Calu3 (cell line): ENCODE results near the gene ADSS1. TPM values are rescaled to one million over a fixed set of nuclear protein-coding genes. Genes with fewer than 3 reads are reported as not detected.

Experiments used
- BruUV-seq: library from RNA; stranded (reverse); fragments of 400-500 nt; replicated peaks from 2 replicates; lab custom pipeline; 2021; lab: Mats Ljungman, UMichigan
- CTCF ChIA-PET: fragments of 300-600 bp; sonication (Branson Sonifier 250); formaldehyde crosslinking; loops from one replicate; lab custom pipeline; 2022; ENCODE audit warnings: antibody characterized with exemption; lab: Charles Lee
- DNase-seq: peaks from one replicate; pipeline ENCODE4 v3.0.0; 2022
- H3K27ac Mint-ChIP-seq: one replicate; pipeline ENCODE4 v1.8.0; 2022; ENCODE audit warnings: mixed read lengths; ENCODE audit not compliant: unreplicated experiment
- H3K27me3 Mint-ChIP-seq: one replicate; pipeline ENCODE4 v1.8.0; 2022; ENCODE audit warnings: mixed read lengths; ENCODE audit not compliant: unreplicated experiment
- H3K36me3 Mint-ChIP-seq: one replicate; pipeline ENCODE4 v1.8.0; 2022; ENCODE audit warnings: mild to moderate bottlenecking, moderate library complexity, mixed read lengths; ENCODE audit not compliant: insufficient read depth, unreplicated experiment
- H3K4me1 Mint-ChIP-seq: one replicate; pipeline ENCODE4 v1.8.0; 2022; ENCODE audit warnings: mild to moderate bottlenecking, low read depth, mixed read lengths; ENCODE audit not compliant: unreplicated experiment
- H3K4me3 Mint-ChIP-seq: one replicate; pipeline ENCODE4 v1.8.0; 2022; ENCODE audit warnings: mild to moderate bottlenecking, low read depth, moderate library complexity, mixed read lengths; ENCODE audit not compliant: unreplicated experiment
- H3K9me3 Mint-ChIP-seq: one replicate; pipeline ENCODE4 v1.8.0; 2022; ENCODE audit warnings: low read depth, mixed read lengths; ENCODE audit not compliant: unreplicated experiment
- CTCF ChIP-seq: fragments of 200-600 bp; IDR thresholded peaks from one replicate; pipeline ENCODE4 v1.8.0; 2022; ENCODE audit warnings: antibody characterized with exemption; ENCODE audit not compliant: unreplicated experiment
- intact Hi-C: fragments of 100-400 bp; cut with micrococcal nuclease; formaldehyde crosslinking; loops from one replicate; pipeline ENCODE4 v1.10.0; 2022; ENCODE audit not compliant: unreplicated experiment
- total RNA-seq: library from RNA; stranded (reverse); gene quantifications from 2 replicates; pipeline ENCODE4 v1.2.3, GENCODE V29; 2022

Gene ADSS1
- total RNA-seq, 1 experiment from 2014 or later, result 8.6 TPM

- Mint-ChIP-seq H3K4me3 (no peak overlapping the region), H3K27ac (no peak overlapping the region), H3K4me1 (no peaks in the 10 kb centered on the region), H3K36me3 (peaks cover 73% of the 10 kb centered on the region), H3K27me3 (no peaks in the 10 kb centered on the region), H3K9me3 (no peaks in the 10 kb centered on the region)
- BruUV-seq, result no TSS peak
- CTCF ChIA-PET, result no interaction called here
- no peak for TF ChIP-seq CTCF
- intact Hi-C loops, result no loop called here
- no peak for DNase-seq
Observed at GRCh38 chr14:104702673-104703072, 21.4 kb upstream of the ADSS1 start.

GRCh38 chr14:104703269-104703668 lies 20.8 kb upstream of the ADSS1 start:
- CTCF ChIA-PET, result no interaction called here
- intact Hi-C loops, result no loop called here
- TF ChIP-seq CTCF, result no peak
- DNase-seq, result no peak
- Mint-ChIP-seq H3K4me1 (no peaks in the 10 kb centered on the region), H3K27ac (no peak overlapping the region), H3K36me3 (peaks cover 75% of the 10 kb centered on the region), H3K27me3 (no peaks in the 10 kb centered on the region), H3K4me3 (no peak overlapping the region), H3K9me3 (no peaks in the 10 kb centered on the region)
- BruUV-seq, result no TSS peak

GRCh38 chr14:104704252-104704651 lies 19.8 kb upstream of the ADSS1 start:
- intact Hi-C loops, result no loop called here
- Mint-ChIP-seq H3K27ac (no peak overlapping the region), H3K4me3 (no peak overlapping the region), H3K9me3 (no peaks in the 10 kb centered on the region), H3K27me3 (no peaks in the 10 kb centered on the region), H3K4me1 (no peaks in the 10 kb centered on the region), H3K36me3 (peaks cover 77% of the 10 kb centered on the region)
- TF ChIP-seq CTCF, result no peak
- no TSS peak for BruUV-seq
- no peak for DNase-seq
- CTCF ChIA-PET, result interaction anchor here (0.6 kb wide), 1 partner anchor 109 kb away, joined by 6 read pairs; no protein-coding TSS in a partner anchor

GRCh38 chr14:104705340-104706047 lies 18.5 kb upstream of the ADSS1 start:
- Mint-ChIP-seq H3K4me1 (no peaks in the 10 kb centered on the region), H3K9me3 (no peaks in the 10 kb centered on the region), H3K36me3 (peaks cover 71% of the 10 kb centered on the region), H3K27me3 (no peaks in the 10 kb centered on the region), H3K27ac (no peak overlapping the region), H3K4me3 (no peak overlapping the region)
- CTCF ChIA-PET, result interaction anchor here (0.5 kb wide), 1 partner anchor 39 kb away, joined by 5 read pairs; no protein-coding TSS in a partner anchor
- TF ChIP-seq CTCF, result no peak
- no TSS peak for BruUV-seq
- no peak for DNase-seq
- intact Hi-C loops, result loop anchor here (5.0 kb wide), 1 partner anchor 38 kb away; no protein-coding TSS in a partner anchor
